Esophagus squamous epithelium (tissue), 4 donors: Measurements from ENCODE around the gene NEUROG1.

Experiments used
- CTCF ChIP-seq, 6 experiments: fragments of 450-650 bp in 4 of 6; fragments of 200-600 bp in 2 of 6; sonication (generic) in 2 of 6; IDR thresholded peaks; one replicate each; pipeline ENCODE4 v1.5.1; 2016 to 2019; ENCODE audit warnings: antibody characterized with exemption in 6 of 6, mild to moderate bottlenecking in 4 of 6, moderate library complexity in 4 of 6
- POLR2A ChIP-seq, 4 donors: fragments of 450-650 bp; IDR thresholded peaks; one replicate each; pipeline ENCODE4 v1.6.1; 2017; ENCODE audit warnings: antibody characterized with exemption in 4 of 4, mild to moderate bottlenecking in 4 of 4, moderate library complexity in 3 of 4

GRCh38 chr5:135492319-135492626 lies 43.5 kb downstream of the NEUROG1 start:
- TF ChIP-seq CTCF (IDR thresholded peaks at IDR 0.05) (no peak), POLR2A (IDR thresholded peaks at IDR 0.05) (no peak)
